ENCODE measurements around the gene ZNF497.
"Not testable (repeated sequence)": the region's sequence is repeated elsewhere in the genome, so short reads cannot be mapped to it uniquely, and the experiment has no call there.

ZNF497 gene

DNA sequence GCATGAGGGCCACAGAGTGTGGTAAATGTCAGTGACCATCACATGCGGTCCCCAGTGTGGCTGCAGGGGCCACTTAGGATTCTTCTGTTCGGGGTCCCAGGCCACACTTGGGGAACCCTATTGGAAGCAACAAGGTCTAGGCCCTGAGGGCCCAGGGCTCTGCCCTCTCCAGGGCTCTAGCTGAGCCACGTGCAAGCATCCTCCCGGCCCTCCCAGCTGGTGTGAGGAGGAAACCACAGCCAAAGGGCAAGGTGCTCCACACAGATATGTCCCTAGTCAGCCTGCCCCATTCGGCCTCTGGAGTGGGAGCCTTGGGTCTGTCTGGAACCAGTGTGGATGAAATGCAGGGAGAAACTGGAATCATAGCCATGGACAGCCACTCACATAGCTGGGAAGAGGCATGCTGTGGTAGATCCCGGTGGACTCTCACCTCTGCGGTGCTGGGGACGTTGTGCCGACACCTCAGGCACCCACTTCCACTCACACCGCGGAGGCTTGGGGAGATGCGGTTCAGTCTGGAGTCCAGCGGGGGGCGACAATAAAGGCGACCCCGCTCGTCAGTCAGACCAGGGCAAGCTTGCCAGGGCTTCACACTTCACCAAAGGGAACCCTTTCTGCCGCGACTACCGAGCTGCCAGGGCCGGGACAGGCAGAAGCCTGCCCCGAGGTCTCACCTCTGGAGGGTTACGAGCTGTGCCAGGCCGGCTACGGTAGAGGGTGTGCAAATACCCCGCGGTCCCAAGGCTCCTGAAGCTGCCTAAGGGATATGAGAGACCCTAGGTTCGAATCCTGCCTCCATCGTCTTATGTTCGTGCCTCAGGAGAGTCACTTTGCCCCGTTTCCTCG is 4.3 kb upstream of the ZNF497 start:
- peak; percentile 50 for DNase-seq

DNA sequence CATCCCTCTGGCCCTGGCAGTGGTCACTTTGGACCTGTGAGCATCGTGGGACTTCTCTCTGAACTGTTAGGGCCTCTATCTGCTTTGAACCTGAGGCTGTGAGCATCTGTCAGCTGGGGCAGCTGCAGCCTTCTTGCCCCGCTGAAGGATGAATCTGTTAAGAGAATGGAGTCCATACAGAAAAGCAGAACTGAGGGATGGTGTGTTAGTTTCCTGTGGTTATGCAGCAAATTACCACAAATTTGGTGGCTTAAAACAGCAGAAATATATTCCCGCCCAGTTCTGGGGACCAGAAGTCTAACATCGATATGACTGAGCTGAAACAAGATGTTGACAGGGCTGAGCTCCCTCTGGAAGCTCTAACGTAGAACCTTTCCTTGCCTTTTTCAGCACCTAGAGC is 1.6 kb upstream of the ZNF497 start:
- peak; percentile 94 for DNase-seq

- DNase-seq, result peak; percentile 84
Measured at GRCh38 chr19:58361900-58362271, 665 bp downstream of the ZNF497 start.

- DNase-seq, result no peak
Measured at GRCh38 chr19:58357481-58358145, 4.9 kb downstream of the ZNF497 start.

DNA sequence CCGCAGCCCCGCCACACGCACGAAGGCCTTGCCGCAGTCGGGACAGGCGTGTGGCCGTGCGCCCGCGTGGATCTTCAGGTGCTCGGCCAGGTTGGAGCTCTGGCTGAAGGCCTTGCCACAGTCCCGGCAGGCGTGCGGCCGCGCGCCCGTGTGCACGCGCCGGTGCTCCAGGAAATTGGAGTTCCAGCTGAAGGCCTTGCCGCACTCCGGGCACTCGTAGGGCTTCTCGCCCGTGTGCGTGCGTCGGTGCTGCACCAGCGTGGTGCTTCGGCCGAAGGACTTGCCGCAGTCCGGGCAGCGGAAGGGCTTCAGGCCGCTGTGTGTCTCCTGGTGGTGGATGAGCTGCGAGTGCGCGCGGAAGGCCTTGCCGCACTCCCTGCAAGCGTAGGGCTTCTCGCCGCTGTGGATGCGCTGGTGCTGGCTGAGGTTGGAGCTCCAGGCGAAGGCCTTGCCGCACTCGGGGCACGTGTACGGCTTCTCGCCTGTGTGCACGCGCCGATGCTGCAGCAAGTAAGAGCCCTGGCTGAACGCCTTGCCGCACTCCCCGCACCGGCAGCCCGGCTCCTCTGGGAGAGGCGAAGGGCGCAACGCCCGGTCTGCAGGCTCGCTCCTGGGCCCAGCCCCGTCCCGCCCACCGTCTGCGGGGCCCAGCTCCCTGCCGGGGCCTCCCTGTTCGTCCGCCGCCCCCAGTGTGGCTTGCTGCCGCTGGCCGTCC is 5.6 kb downstream of the ZNF497 start:
- no peak for DNase-seq

DNA sequence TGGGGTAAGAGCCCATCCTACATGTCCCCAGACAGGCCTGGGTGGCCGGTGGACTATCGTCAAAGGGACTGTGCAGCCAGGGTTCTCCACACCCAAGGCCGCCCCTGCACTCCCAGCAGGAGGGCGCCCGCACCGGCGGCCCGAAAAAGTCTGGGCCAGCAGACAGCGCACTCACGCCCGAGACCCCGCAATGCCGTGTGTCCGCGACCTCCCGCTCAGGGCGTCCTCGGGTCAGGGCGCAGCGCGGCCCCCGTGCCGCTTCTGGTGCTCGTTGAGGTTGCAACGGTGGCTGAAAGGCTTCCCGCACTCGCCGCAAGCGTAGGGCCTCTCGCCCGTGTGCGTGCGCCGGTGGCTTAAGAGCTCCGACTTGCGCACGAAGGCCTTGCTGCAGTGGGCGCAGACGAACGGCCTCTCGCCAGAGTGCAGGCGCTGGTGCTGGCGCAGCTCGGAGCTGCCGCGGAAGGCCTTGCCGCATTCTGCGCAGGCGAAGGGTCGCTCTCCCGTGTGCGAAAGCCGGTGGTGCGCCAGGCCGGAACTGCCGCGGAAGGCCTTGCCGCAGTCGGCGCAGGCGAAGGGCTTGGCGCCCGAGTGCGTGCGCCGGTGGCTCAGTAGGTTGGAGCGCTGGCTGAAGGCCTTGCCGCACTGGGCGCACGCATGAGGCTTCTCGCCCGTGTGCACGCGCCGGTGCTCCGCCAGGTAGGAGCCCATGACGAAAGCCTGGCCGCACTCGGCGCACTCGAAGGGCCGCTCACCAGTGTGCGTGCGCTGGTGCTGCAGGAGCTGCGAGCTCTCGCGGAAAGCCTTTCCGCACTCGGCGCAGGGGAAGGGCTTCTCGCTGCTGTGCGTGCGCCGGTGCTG is 6.4 kb downstream of the ZNF497 start:
- peak; percentile 75 for DNase-seq

- DNase-seq, result no peak
Measured at GRCh38 chr19:58355215-58355796, 7.2 kb downstream of the ZNF497 start.

- no peak for DNase-seq
Measured at GRCh38 chr19:58354478-58355030, 8.0 kb downstream of the ZNF497 start.

DNA sequence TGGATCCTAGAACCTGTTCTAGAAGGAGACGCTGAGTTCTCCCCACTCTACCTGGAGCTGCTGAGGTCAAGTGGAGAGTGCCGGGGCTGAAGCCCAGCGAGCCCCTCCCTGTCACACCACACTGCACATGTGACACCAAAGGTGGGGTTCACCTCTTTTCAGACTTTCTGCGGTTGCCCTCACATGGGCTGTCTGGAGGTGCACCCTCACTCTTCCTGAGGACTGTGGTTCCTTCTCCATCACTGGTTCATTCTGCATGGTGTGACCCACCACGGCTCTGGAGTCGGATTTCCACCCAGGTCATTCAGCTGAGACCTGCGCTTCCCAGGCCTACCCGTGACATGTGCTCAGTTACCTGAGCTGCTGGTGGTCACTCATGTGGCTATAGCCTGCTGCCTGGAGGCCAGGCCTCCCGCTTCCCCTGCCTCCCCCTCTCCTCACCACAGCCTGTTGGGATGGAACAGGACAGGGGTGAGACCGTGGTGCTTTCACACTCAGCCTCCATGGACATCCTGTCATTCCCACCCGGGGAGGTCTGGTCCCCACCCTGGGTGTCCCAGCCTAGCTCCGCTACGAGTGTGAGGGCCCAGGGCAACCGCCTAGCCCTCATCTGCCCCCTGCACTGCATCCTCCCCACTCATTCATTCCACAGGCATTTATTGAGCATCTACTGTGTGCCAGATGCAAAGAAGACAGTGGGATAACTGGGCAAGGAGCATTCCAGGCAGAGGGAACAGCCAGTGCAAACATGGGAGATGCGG is 8.7 kb downstream of the ZNF497 start:
- no peak for DNase-seq

DNA sequence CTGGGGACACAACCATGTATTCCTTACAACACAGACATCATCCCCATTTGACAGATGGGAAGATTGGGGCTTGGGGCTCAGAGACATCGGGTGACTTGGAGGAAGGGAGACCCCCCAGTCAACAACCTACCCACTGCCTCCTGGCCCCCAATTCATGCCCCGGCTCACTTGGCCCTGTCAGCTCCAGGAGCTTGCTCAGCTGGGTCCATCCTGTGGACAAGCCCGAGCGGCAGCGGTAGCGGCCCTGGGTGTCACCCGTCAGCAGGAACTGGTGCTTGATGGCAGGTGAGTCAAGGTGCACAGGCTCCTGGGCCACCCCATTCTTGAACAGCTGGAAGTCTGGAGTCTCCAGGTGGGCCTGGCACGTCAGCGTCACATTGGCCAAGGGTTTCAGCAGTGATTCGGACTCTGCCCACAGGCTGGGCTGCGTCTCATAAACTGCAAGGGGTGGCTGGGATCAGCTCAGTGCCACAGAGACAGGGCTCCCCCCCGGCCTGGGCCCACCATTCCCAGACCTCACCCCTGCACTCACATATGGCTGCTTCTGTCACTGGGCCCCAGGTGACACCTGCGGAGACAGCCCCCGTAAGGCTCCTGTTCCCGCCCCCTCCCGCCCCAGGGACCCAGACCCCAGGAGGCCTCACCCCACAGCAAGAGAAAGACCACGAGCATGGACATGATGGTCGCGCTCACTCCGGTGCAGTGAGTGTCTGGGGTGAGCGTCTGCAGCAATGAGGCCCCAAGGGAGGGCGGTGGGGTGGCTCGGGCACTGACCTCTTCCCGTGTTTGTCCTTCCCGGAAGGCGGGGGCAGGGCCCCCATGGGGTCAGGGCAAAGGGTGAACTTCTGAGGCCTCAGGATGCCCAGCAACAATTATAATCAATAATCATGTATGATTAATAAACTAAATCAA is 9.5 kb downstream of the ZNF497 start, which contains the start of gene A1BG:
A1BG (minus strand) TSS at position 733 of the 912 bp plus-strand sequence; CDS start at position 678, 55 bp downstream.
- no peak for DNase-seq

GRCh38 chr19:58351990-58352755 is 10.4 kb downstream of the ZNF497 start:
- no peak for DNase-seq

GRCh38 chr19:58351558-58351878 is 11.0 kb downstream of the ZNF497 start:
- DNase-seq, result no peak

DNA sequence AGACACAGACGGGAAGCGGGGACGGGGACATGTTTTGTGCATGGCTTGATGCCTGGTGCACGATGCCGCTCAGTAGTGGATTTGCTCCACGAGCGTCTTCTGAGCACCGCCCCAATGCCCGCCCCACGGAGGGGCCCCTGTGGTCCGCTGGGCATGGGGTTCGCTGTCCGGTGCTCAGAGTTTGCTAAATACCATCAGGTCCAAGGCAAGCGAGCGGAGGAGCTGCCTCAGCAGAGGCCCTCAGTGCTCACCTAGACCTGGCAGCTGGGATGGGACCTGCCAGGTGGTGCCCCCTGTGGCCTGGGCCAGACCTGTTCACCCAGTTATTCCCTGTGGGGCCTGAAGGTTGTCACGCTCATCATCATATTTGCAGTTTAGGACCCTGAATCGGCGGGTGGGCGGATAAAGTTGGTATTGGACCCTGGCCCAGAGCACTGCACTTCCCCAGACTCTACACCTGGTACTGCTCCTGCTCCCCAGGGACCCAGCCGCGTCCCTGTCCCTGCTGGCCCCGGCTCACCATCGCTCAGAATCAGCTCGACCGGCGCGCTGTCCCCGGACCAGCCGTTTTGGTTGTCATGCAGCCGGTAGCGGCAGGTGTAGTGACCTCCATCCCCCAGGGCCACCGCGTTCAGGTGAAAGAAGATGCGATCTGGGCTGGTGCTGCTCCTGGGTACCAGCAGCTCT is 11.5 kb downstream of the ZNF497 start:
- no peak for DNase-seq

GRCh38 chr19:58350001-58350861 is 12.3 kb downstream of the ZNF497 start:
- no peak for DNase-seq

DNA sequence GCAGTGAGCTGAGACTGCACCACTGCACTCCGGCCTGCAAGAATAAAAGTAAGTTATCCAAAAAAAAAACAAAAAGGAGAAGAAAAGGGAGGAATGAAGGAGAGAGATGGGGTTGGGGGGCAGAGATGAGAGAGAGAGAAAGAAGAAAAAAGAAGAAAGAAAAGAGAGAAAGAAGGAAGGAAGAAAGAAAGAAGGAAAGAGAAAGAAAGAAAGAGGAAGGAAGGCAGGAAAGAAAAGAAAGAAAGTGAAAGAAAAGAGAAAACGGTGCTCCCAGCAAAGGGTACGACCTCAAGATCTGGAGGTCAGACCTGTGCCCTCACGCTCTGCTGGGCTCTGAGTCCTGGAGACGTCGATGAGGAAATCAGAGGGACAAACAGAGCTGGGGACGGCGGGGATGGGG is 13.0 kb downstream of the ZNF497 start:
- no peak for DNase-seq

- DNase-seq, result not testable (repeated sequence)
Measured at GRCh38 chr19:58348080-58348479, 14.5 kb downstream of the ZNF497 start.
